CD4-positive, alpha-beta T cell treated with Interleukin-4 for 4 hours (primary cell): ENCODE results near the gene FKBP2.

Experiments used
- DNase-seq: peaks from one replicate; pipeline ENCODE4 v3.0.0-alpha.2; 2020

Gene FKBP2

GRCh38 chr11:64286801-64287159 is 45.9 kb downstream of the FKBP2 start:
- DNase-seq: no peak

- no peak for DNase-seq
Observed at GRCh38 chr11:64287676-64288352, 46.9 kb downstream of the FKBP2 start.

GRCh38 chr11:64288353-64288750 is 47.5 kb downstream of the FKBP2 start:
- DNase-seq: no peak

GRCh38 chr11:64289002-64289564 is 48.2 kb downstream of the FKBP2 start:
- DNase-seq: no peak

- no peak for DNase-seq
Observed at GRCh38 chr11:64290352-64291261, 49.7 kb downstream of the FKBP2 start.

GRCh38 chr11:64291262-64291751 is 50.4 kb downstream of the FKBP2 start, which contains the start of gene KCNK4:
KCNK4 (plus strand) TSS chr11:64291302; CDS start chr11:64293019, 1,717 bp downstream.
- no peak for DNase-seq

GRCh38 chr11:64291752-64292459 is 51.0 kb downstream of the FKBP2 start:
- no peak for DNase-seq

GRCh38 chr11:64292460-64293254 is 51.8 kb downstream of the FKBP2 start:
- DNase-seq: no peak
